ENCODE results near the gene SLC39A11.
A peak's percentile ranks its signal among the peaks of the same experiment; 100 is the strongest.
"Not testable (repeated sequence)": the region's sequence is repeated elsewhere in the genome, so short reads cannot be mapped to it uniquely, and the experiment has no call there.

Gene SLC39A11

GRCh38 chr17:73005360-73005759 is 87.1 kb downstream of the SLC39A11 start:
- DNase-seq, result no peak

GRCh38 chr17:73003487-73003886 is 89.0 kb downstream of the SLC39A11 start:
- DNase-seq, result no peak

DNA sequence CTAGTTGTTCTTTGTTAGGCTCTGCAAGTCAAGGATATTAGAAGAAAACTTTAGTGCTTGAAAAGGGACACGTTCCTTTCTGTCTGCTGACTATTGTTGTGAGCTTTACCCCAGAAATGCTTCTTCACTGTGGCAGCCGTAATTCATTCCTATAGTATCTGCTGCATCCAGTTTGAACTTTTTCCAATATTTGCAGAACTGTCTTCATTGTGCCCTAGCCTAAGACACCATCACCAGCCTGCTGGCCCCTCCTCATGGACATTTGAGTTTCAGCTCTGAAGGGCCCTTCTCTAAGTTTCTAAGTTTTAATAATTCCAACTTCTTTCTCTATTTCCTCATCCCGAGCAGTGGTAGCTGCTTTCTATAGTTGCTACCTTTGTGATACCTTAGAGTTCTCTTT is 91.7 kb downstream of the SLC39A11 start:
- no peak for DNase-seq

DNA sequence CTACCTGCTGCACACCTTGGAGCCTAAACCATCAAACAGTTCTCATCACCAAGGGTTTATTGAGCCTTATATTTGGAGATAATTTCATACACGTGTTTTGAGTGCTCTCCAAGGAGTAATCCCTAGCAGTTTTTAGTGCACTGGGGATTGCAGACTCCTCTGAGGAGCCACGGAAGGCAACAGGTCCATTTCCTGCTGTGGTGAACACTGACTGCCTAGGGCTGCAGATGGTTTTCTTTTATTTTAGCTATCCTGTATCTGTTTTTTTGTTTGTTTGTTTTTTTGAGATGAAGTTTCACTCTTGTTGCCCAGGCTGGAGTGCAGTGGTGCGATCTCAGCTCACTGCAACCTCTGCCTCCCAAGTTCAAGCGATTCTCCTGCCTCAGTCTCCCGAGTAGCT is 93.0 kb downstream of the SLC39A11 start:
- DNase-seq, result not testable (repeated sequence)

DNA sequence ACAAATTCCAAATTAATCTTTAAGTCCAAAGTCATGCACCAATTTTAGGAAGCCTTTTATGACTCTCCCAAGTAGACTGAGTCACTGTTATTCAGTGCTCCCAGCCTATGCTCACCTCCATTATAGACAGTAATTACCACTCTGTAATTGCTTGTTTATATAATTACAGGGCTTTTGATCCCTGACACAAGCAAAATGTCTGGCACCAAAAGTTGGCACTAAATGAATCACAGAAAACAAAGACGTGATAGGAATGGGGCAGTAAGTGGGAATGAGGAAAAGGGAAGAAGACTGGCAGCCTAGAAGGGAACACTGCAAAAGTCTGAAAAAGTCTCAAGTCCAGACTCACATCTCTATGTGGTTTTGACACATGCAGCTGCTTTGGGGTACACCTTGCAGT is 94.1 kb downstream of the SLC39A11 start:
- DNase-seq, result no peak

DNA sequence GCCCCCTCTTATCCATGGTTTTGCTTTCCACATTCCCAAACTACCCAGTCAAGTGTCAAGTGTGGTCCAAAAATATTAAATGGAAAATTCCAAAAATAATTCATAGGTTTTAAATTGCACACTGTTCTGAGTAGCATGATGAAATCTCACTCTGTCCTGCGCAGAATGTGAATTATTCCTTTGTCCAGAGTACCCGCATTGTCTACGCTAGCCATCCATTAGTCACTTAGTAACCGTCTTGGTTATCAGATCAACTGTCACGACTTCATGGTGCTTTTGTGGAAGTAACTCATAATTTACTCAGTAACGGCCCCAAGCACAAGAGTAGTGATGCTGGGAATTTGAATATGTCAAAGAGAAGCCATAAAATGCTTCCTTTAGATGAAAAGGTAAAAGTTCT is 94.9 kb downstream of the SLC39A11 start:
- DNase-seq, result no peak

- DNase-seq, result no peak
Measured at GRCh38 chr17:72996791-72997190, 95.7 kb downstream of the SLC39A11 start.

DNA sequence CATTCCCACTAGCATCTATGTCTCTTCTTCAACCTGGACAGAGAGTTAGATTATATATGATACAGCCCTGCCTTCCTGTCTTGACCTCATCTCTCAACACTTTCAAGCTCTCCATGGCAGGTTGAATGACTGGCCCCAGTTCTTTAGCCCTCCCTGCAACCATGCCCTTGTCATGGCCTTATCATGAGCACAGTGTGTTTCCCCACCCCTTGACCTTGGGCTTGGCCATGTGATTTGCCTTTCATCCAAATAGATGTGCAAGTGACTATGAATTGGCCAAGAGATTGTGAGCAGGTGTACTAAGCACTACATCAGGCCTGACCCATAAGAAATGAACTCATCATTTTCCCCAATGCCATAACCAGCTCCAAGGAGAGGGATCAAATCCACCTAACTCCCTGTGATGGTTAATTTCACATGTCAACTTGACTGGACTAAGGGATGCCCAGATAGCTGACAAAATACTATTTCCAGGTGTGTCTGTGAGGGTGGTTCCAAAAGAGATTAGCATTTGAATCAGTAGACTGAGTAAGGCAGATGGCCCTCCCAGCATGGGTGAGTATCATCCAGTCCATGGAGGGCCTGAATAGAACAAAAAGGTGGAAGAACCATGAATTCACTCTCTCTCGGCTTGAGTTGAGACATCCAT is 97.4 kb downstream of the SLC39A11 start:
- DNase-seq, result no peak

DNA sequence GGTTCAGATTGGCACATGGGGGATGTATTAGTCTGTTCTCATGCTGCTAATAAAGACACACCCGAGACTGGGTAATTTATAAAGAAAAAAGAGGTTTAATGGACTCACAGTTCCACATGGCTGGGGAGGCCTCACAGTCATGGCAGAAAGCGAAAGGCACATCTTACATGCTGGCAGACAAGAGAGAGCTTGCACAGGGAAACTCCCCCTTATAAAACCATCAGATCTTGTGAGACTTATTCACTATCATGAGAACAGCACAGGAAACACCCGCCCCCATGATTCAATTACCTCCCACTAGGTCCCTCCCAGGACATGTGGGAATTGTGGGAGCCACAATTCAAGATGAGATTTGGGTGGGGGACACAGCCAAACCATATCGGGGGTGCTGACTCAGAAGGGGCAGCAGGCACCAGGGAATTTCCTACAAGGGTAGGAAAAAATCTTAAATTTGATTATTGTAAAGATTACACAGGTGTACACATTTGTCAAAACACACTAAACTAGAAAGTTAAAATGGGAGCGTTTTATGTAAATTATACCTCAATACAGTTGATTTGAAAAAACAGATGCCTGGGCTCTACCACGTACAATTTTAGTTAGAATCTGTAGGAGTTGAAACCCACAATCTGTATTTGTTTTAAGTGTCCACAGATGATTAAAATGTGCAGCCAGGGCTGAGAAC is 99.6 kb downstream of the SLC39A11 start:
- not testable (repeated sequence) for DNase-seq

- DNase-seq, result no peak
Measured at GRCh38 chr17:72991651-72992050, 100.8 kb downstream of the SLC39A11 start.

DNA sequence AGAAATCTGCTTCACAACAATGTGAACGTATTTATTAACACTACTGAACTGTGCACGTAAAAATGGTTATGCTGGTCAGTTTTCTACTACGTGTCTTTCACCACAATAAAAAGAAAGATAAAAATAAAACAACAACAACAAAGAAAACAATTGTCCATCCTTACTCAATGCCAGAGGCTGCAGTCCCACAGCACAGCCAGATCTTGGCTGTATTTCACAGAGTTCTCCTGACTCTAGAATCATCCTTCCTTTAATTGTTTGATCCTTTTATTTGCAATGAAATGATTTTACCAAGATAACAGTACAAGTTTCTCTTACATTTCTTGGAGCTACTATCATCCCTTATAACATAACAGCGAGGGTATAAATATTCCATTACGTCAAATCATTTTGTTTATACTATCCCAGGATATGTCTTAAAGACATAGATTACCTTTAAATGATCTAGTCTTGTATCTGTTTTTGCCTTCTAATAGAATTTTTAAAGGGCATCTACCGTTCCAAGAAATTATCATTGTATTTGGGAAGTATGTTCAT is 103.3 kb downstream of the SLC39A11 start:
- no peak for DNase-seq

- no peak for DNase-seq
Measured at GRCh38 chr17:72988451-72988850, 104.0 kb downstream of the SLC39A11 start.

DNA sequence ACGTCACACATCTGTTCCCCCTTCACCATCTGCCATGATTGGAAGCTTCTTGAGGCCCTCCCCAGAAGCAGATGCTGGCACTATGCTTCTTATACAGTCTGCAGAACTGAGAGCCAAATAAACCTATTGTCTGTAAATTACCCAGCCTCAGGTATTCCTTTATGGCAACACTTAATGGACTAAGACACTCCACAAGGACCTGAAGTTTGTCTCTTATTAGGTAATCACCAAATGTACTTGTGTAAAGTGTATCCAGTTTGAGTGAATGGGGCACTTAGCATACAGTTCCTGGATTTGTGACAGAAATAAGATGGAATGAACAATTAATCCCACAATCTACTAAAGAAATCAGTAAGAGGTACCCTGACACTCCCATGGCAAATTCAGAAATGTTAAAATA is 105.3 kb downstream of the SLC39A11 start:
- DNase-seq, result no peak

DNA sequence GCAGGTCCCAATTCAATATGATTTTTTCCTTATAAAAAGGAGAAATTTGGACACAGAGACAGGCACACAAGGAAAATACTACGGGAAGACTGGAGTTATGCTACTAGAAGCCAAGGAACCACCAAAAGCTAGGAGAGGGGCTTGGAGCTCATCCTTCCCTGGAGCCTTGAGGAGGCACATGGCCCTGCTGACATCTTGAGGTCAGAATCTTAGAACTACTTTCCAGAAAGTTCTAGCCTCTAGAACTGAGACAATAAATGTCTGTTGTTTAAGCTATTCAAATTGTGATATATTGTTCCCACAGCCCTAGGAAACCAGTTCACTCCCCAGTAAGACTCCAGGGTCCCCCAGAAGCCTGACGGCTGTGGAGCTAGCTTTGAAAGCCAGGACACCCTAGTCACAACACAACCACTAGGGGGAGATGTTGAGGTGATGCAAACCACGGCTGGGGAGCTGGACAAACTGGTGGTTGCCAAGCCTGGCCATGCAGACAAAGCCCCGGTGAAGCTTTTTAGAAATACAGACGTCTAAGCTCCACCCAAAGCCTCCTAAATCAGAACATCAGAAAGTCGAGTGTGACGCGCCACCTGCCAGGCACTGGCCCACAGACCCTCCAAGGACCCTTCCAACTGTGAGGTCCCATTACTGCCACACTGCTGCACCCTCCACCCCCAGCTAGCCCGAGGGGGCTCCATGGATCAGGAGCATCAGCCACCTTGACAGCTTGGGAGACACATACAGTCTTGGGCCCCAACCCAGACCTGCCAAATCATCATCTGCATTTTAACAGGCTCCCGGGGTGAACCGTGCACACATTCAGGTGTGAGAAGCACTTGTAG is 106.4 kb downstream of the SLC39A11 start:
- DNase-seq, result peak; percentile 57 to 88

GRCh38 chr17:72984926-72985325 is 107.6 kb downstream of the SLC39A11 start:
- DNase-seq, result no peak

GRCh38 chr17:72984145-72984925 is 108.2 kb downstream of the SLC39A11 start:
- no peak for DNase-seq

DNA sequence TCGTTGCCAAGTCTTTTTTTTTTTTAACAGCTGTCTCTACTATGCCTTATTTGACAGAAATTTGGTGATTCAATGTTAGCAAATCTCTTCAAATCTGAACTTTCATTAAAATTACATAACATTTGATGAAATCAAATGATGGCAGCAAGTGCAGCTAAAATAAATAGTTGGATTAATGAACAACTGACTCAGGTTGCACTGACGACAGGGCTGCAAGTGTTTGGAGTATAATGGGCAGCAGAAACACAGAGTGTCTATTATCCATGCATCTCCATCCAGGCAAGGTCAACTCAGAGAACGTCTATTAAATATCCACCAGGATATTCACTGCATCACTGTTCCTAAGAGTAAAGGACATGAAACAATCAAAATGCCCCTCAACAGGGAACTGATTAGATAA is 109.8 kb downstream of the SLC39A11 start:
- DNase-seq, result peak in 1 of 2 experiments; percentile 21

- DNase-seq, result no peak
Measured at GRCh38 chr17:72978593-72979218, 113.8 kb downstream of the SLC39A11 start.

GRCh38 chr17:72977771-72978417 is 114.6 kb downstream of the SLC39A11 start:
- peak in 1 of 2 experiments; percentile 16 for DNase-seq

DNA sequence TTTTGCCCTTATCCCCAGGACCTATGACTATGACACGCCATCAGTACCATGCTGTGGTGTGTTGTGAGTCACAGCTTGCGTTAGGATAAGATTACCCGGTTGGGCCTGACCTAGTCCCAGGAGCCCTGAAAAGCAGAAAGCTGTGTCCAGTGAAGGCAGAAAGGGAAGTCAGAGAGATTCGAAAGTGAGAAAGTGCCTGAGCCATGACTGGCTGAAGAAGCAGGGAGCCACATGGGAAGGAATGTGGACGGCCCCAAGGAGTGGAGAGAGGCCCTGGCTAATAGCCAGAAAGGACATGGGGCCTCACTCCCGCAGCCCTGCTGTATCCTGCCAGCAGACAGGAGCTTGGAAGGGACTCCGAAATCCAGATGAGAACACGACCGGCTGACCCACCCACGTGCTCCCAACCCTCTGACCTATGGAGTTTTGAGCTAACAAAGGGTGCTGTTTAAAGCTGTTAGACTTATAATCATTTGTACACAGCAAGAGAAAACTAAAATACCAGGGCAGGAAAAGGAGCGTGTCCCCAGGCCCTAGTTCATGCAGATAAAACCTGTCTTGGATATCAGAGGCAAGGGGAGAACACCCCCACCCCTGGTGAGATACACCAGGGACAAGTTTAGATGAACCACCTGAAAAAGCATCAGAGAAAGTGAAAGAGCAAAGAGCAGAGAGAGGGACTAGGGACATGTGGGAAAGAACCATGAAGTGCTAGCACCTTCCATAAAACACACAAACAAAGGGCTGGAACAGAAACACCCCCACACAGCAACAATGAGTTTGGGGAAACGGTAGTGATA is 115.3 kb downstream of the SLC39A11 start:
- DNase-seq, result no peak

GRCh38 chr17:72975509-72975908 is 117.0 kb downstream of the SLC39A11 start:
- no peak for DNase-seq

Measured in NCI-H526 (cell line).